ENCODE data around the gene FNDC1.

Gene FNDC1

DNA sequence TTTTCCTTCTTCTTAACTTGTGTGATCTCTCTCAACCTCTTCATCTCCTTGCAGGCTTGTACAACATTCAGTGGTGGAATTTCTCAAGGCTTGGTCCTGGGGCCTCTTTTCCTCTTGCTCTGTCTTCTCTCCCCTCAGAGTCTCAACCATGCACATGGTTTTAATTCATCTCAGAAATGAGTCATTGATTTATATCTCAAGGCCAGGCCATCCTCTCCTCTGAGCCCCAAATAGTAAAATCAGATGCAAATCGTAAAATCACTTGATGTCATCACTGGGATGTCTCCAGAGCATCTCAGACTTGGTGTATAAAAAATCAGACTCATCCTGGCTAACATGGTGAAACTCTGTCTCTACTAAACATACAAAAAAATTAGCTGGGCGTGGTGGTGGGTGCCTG is 85.0 kb downstream of the FNDC1 start:
- Histone ChIP-seq H3K36me3 (ENCODE audit: control insufficient read depth in 2 of 2, insufficient read depth in 2 of 2, low read length in 2 of 2) (no peaks in the 10 kb centered on the region), H3K4me3 (ENCODE audit: low read length in 2 of 2) (no peak overlapping the region), H3K9me3 (ENCODE audit: control insufficient read depth in 2 of 2, low read length in 2 of 2) (no peaks in the 10 kb centered on the region), H3K27me3 (ENCODE audit: control insufficient read depth in 1 of 2, insufficient read depth in 2 of 2, low read length in 2 of 2) (no peaks in the 10 kb centered on the region), H3K9ac (ENCODE audit: low read length in 2 of 2) (no peak overlapping the region), H3K27ac (ENCODE audit: low read length) (no peak overlapping the region), H3K4me1 (ENCODE audit: control insufficient read depth, insufficient read depth, low read length) (peaks cover 5% of the 10 kb centered on the region)

DNA sequence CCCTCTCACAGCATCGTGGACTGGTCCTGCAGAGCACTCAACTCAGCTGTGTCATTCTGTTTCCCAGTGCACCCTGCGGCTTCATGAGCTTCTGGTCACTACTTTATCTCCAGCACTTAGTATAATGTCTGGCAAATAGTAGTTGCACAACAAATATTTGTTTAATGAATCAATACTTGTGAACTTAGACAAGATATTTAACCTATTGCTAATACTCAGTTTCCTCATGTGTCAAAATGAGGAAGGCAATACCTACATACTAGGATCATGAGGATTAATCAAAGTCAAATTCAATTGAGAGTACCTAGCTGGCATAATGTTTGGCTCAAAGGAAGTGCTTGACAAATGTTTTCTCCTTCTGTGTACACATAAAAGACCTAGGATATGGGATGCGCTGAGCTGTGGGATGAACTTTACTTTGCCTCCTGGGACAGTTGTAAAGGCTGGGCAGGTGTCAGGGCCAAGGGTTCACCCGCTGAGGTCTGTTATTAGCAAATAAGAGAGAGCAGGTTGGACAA is 86.3 kb downstream of the FNDC1 start:
- Histone ChIP-seq H3K4me1 (ENCODE audit: control insufficient read depth, insufficient read depth, low read length) (peaks cover 5% of the 10 kb centered on the region), H3K9me3 (ENCODE audit: control insufficient read depth in 2 of 2, low read length in 2 of 2) (no peaks in the 10 kb centered on the region), H3K9ac (ENCODE audit: low read length in 2 of 2) (no peak overlapping the region), H3K27ac (ENCODE audit: low read length) (no peak overlapping the region), H3K4me3 (ENCODE audit: low read length in 2 of 2) (no peak overlapping the region), H3K36me3 (ENCODE audit: control insufficient read depth in 2 of 2, insufficient read depth in 2 of 2, low read length in 2 of 2) (no peaks in the 10 kb centered on the region), H3K27me3 (ENCODE audit: control insufficient read depth in 1 of 2, insufficient read depth in 2 of 2, low read length in 2 of 2) (no peaks in the 10 kb centered on the region)

DNA sequence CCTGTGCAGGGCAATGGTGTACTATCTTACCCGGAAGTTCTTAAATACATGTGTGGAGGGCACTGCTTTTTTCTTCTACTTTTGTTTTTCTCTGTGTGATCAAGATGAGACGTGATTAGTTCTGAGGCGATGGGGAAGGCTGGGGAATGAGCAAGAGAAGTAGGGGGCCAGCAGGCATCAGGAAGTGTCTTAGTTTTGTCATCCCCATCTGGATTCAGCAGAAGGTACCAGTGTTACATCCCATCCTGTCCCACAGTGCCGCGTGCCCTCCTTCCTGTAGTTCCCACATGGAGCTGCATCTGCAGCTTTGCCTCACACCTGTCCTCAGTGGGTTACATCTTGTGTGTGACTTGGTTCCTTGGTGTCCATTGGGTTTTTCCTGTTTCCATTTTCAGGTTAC is 86.9 kb downstream of the FNDC1 start:
- no peak overlapping the region for H3K27ac ChIP-seq (ENCODE audit: low read length)
- no peak overlapping the region for H3K4me3 ChIP-seq (ENCODE audit: low read length in 2 of 2)
- H3K27me3 ChIP-seq (ENCODE audit: control insufficient read depth in 1 of 2, insufficient read depth in 2 of 2, low read length in 2 of 2), result no peaks in the 10 kb centered on the region

DNA sequence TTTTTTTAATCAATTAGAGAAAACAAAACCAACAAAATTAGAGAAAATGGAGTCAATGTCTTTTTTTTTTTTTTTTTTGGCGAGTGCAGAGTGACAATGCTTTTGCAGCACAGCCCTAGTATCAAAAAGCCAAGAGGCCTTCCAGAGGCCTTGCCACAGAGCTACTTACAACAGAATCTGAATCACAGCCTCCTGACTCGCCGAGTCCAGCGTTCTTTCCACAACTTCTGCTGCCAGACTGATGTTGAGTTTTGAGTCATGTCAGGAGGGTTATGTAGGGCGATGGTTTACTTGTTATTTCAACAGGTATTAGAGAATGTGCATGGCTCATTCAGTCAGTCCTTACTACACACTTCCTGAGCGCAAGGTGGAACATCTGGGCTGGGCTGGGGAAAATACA is 88.6 kb downstream of the FNDC1 start:
- Histone ChIP-seq H3K9ac (ENCODE audit: low read length in 2 of 2) (no peak overlapping the region), H3K27ac (ENCODE audit: low read length) (no peak overlapping the region), H3K9me3 (ENCODE audit: control insufficient read depth in 2 of 2, low read length in 2 of 2) (no peaks in the 10 kb centered on the region), H3K4me3 (ENCODE audit: low read length in 2 of 2) (no peak overlapping the region), H3K27me3 (ENCODE audit: control insufficient read depth in 1 of 2, insufficient read depth in 2 of 2, low read length in 2 of 2) (no peaks in the 10 kb centered on the region), H3K36me3 (ENCODE audit: control insufficient read depth in 2 of 2, insufficient read depth in 2 of 2, low read length in 2 of 2) (no peaks in the 10 kb centered on the region), H3K4me1 (ENCODE audit: control insufficient read depth, insufficient read depth, low read length) (peaks cover 5% of the 10 kb centered on the region)

More for the DNA sequence above, 86.9 kb downstream of the FNDC1 start:
- no peaks in the 10 kb centered on the region for H3K9me3 ChIP-seq (ENCODE audit: control insufficient read depth in 2 of 2, low read length in 2 of 2)
- no peaks in the 10 kb centered on the region for H3K36me3 ChIP-seq (ENCODE audit: control insufficient read depth in 2 of 2, insufficient read depth in 2 of 2, low read length in 2 of 2)
- peaks cover 5% of the 10 kb centered on the region for H3K4me1 ChIP-seq (ENCODE audit: control insufficient read depth, insufficient read depth, low read length)
- no peak overlapping the region for H3K9ac ChIP-seq (ENCODE audit: low read length in 2 of 2)

DNA sequence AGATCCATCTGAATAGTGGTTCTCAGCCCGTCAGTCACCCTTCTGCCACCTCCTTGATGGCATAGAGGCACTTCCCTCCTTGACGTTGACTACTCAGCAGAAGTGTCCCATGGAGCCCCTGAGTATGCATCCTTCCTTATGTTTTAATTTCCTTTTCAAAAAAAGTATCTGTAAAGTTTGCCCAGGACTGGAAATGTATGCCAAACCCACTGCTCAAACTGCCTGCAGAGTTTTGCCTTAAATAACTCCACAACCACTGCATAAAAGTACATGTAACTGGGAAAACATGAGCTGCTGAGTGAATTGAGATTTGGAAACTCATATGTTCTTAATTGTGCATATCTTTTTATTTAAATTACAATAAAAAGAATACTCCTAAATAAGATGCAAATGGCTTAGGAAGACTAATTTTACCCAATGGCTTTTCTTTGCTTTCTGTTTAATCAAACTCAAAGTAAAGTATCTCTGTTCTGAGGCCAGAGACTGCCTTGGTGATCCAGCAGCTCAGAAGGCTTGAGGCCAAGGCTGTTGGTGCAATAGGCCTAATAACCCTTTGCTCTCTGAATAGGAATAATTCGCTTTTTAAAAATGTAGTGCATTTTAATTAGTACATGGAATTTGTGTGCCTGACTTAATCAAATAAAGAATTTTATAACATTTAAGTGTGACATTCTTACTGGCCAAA is 90.4 kb downstream of the FNDC1 start:
- H3K27me3 ChIP-seq (ENCODE audit: control insufficient read depth in 1 of 2, insufficient read depth in 2 of 2, low read length in 2 of 2), result no peaks in the 10 kb centered on the region
- H3K27ac ChIP-seq (ENCODE audit: low read length), result no peak overlapping the region
- no peak overlapping the region for H3K9ac ChIP-seq (ENCODE audit: low read length in 2 of 2)
- no peak overlapping the region for H3K4me3 ChIP-seq (ENCODE audit: low read length in 2 of 2)
- H3K36me3 ChIP-seq (ENCODE audit: control insufficient read depth in 2 of 2, insufficient read depth in 2 of 2, low read length in 2 of 2), result no peaks in the 10 kb centered on the region
- H3K9me3 ChIP-seq (ENCODE audit: control insufficient read depth in 2 of 2, low read length in 2 of 2), result no peaks in the 10 kb centered on the region
- no peaks in the 10 kb centered on the region for H3K4me1 ChIP-seq (ENCODE audit: control insufficient read depth, insufficient read depth, low read length)

GRCh38 chr6:159260208-159260607 is 91.0 kb downstream of the FNDC1 start:
- Histone ChIP-seq H3K36me3 (ENCODE audit: control insufficient read depth in 2 of 2, insufficient read depth in 2 of 2, low read length in 2 of 2) (no peaks in the 10 kb centered on the region), H3K9me3 (ENCODE audit: control insufficient read depth in 2 of 2, low read length in 2 of 2) (no peaks in the 10 kb centered on the region), H3K4me1 (ENCODE audit: control insufficient read depth, insufficient read depth, low read length) (no peaks in the 10 kb centered on the region), H3K9ac (ENCODE audit: low read length in 2 of 2) (no peak overlapping the region), H3K27ac (ENCODE audit: low read length) (no peak overlapping the region), H3K4me3 (ENCODE audit: low read length in 2 of 2) (no peak overlapping the region), H3K27me3 (ENCODE audit: control insufficient read depth in 1 of 2, insufficient read depth in 2 of 2, low read length in 2 of 2) (no peaks in the 10 kb centered on the region)

DNA sequence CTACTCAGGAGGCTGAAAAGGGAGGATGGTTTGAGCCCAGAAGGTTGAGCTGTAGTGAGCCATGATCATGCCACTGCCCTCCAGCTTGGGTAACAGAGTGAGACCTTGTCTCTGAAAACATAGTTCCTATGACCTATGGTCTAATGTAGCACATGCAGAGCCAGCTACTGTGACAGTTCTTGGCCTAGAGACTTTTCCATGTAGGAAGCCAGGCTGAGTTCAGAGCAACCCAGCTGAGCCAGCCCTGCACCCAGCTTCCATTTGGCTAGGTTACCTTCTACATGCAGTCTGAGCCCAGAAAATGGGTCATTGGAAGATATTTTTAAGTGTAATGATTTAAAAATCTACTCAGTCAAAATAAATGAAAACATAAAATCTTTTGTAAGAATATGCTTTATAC is 92.8 kb downstream of the FNDC1 start:
- no peak overlapping the region for H3K9ac ChIP-seq (ENCODE audit: low read length in 2 of 2)
- no peaks in the 10 kb centered on the region for H3K4me1 ChIP-seq (ENCODE audit: control insufficient read depth, insufficient read depth, low read length)
- no peaks in the 10 kb centered on the region for H3K9me3 ChIP-seq (ENCODE audit: control insufficient read depth in 2 of 2, low read length in 2 of 2)
- no peaks in the 10 kb centered on the region for H3K27me3 ChIP-seq (ENCODE audit: control insufficient read depth in 1 of 2, insufficient read depth in 2 of 2, low read length in 2 of 2)
- H3K27ac ChIP-seq (ENCODE audit: low read length), result no peak overlapping the region
- no peak overlapping the region for H3K4me3 ChIP-seq (ENCODE audit: low read length in 2 of 2)
- no peaks in the 10 kb centered on the region for H3K36me3 ChIP-seq (ENCODE audit: control insufficient read depth in 2 of 2, insufficient read depth in 2 of 2, low read length in 2 of 2)

- no peaks in the 10 kb centered on the region for H3K9me3 ChIP-seq (ENCODE audit: control insufficient read depth in 2 of 2, low read length in 2 of 2)
- no peak overlapping the region for H3K27ac ChIP-seq (ENCODE audit: low read length)
- H3K9ac ChIP-seq (ENCODE audit: low read length in 2 of 2), result no peak overlapping the region
- no peaks in the 10 kb centered on the region for H3K4me1 ChIP-seq (ENCODE audit: control insufficient read depth, insufficient read depth, low read length)
- H3K36me3 ChIP-seq (ENCODE audit: control insufficient read depth in 2 of 2, insufficient read depth in 2 of 2, low read length in 2 of 2), result no peaks in the 10 kb centered on the region
- no peaks in the 10 kb centered on the region for H3K27me3 ChIP-seq (ENCODE audit: control insufficient read depth in 1 of 2, insufficient read depth in 2 of 2, low read length in 2 of 2)
- H3K4me3 ChIP-seq (ENCODE audit: low read length in 2 of 2), result no peak overlapping the region
Measured at GRCh38 chr6:159262586-159262985, 93.4 kb downstream of the FNDC1 start.

- no peaks in the 10 kb centered on the region for H3K27me3 ChIP-seq (ENCODE audit: control insufficient read depth in 1 of 2, insufficient read depth in 2 of 2, low read length in 2 of 2)
- H3K4me3 ChIP-seq (ENCODE audit: low read length in 2 of 2), result no peak overlapping the region
- H3K9me3 ChIP-seq (ENCODE audit: control insufficient read depth in 2 of 2, low read length in 2 of 2), result no peaks in the 10 kb centered on the region
- no peaks in the 10 kb centered on the region for H3K4me1 ChIP-seq (ENCODE audit: control insufficient read depth, insufficient read depth, low read length)
- no peak overlapping the region for H3K27ac ChIP-seq (ENCODE audit: low read length)
- no peak overlapping the region for H3K9ac ChIP-seq (ENCODE audit: low read length in 2 of 2)
- no peaks in the 10 kb centered on the region for H3K36me3 ChIP-seq (ENCODE audit: control insufficient read depth in 2 of 2, insufficient read depth in 2 of 2, low read length in 2 of 2)
Measured at GRCh38 chr6:159267165-159267564, 98.0 kb downstream of the FNDC1 start.

GRCh38 chr6:159268511-159268910 is 99.3 kb downstream of the FNDC1 start:
- no peak overlapping the region for H3K4me3 ChIP-seq (ENCODE audit: low read length in 2 of 2)
- no peaks in the 10 kb centered on the region for H3K9me3 ChIP-seq (ENCODE audit: control insufficient read depth in 2 of 2, low read length in 2 of 2)
- no peak overlapping the region for H3K27ac ChIP-seq (ENCODE audit: low read length)
- H3K9ac ChIP-seq (ENCODE audit: low read length in 2 of 2), result no peak overlapping the region
- no peaks in the 10 kb centered on the region for H3K4me1 ChIP-seq (ENCODE audit: control insufficient read depth, insufficient read depth, low read length)
- H3K27me3 ChIP-seq (ENCODE audit: control insufficient read depth in 1 of 2, insufficient read depth in 2 of 2, low read length in 2 of 2), result no peaks in the 10 kb centered on the region
- H3K36me3 ChIP-seq (ENCODE audit: control insufficient read depth in 2 of 2, insufficient read depth in 2 of 2, low read length in 2 of 2), result no peaks in the 10 kb centered on the region

- H3K4me1 ChIP-seq (ENCODE audit: control insufficient read depth, insufficient read depth, low read length), result no peaks in the 10 kb centered on the region
- no peak overlapping the region for H3K4me3 ChIP-seq (ENCODE audit: low read length in 2 of 2)
- no peak overlapping the region for H3K9ac ChIP-seq (ENCODE audit: low read length in 2 of 2)
- H3K27me3 ChIP-seq (ENCODE audit: control insufficient read depth in 1 of 2, insufficient read depth in 2 of 2, low read length in 2 of 2), result no peaks in the 10 kb centered on the region
- no peak overlapping the region for H3K27ac ChIP-seq (ENCODE audit: low read length)
- H3K36me3 ChIP-seq (ENCODE audit: control insufficient read depth in 2 of 2, insufficient read depth in 2 of 2, low read length in 2 of 2), result no peaks in the 10 kb centered on the region
- H3K9me3 ChIP-seq (ENCODE audit: control insufficient read depth in 2 of 2, low read length in 2 of 2), result no peaks in the 10 kb centered on the region
Measured at GRCh38 chr6:159271257-159271656, 102.1 kb downstream of the FNDC1 start.
